Vagina (tissue), 2 donors: ENCODE measurements around the gene DDX3X.

Experiments
- CTCF ChIP-seq, 3 experiments: fragments of 450-650 bp in 2 of 3; fragments of 200-600 bp in 1 of 3; sonication (generic) in 1 of 3; IDR thresholded peaks; one replicate each; pipeline ENCODE4 v1.5.1; 2017 to 2019; ENCODE audit warnings: antibody characterized with exemption in 3 of 3, mild to moderate bottlenecking in 2 of 3, moderate library complexity in 2 of 3
- POLR2AphosphoS5 ChIP-seq, 2 donors: sonication (generic); formaldehyde crosslinking; IDR thresholded peaks; one replicate each; pipeline ENCODE4 v1.9.0; 2017; ENCODE audit warnings: antibody characterized with exemption in 2 of 2, mild to moderate bottlenecking in 2 of 2, low read depth in 1 of 2; ENCODE audit not compliant: insufficient read depth in 1 of 2

- TF ChIP-seq CTCF (IDR thresholded peaks at IDR 0.05) (no peak), POLR2AphosphoS5 (IDR thresholded peaks at IDR 0.05; ENCODE audit: insufficient read depth in 1 of 2, low read depth in 1 of 2) (no peak)
Measured at GRCh38 chrX:41384051-41384705, 50.2 kb downstream of the DDX3X start.
